OCI-LY1 (cell line): ENCODE results near the gene FANCD2OS.

Source experiments
- EZH2 ChIP-seq: fragments of 200-600 bp; sonication (generic), shearing (Covaris generic); IDR thresholded peaks from 2 replicates; pipeline ENCODE4 v1.8.0; 2017; ENCODE audit warnings: borderline replicate concordance, mixed run types, mild to moderate bottlenecking, antibody characterized with exemption, low read length, moderate library complexity, mixed read lengths
- TF ChIP-seq, protein P1 (sequence below): fragments of 200-600 bp; sonication (generic), shearing (Covaris generic); IDR thresholded peaks from 2 replicates; pipeline ENCODE4 v1.5.1; 2017; ENCODE audit warnings: mild to moderate bottlenecking, antibody characterized with exemption, low read length, moderate library complexity, mixed read lengths

DNA sequence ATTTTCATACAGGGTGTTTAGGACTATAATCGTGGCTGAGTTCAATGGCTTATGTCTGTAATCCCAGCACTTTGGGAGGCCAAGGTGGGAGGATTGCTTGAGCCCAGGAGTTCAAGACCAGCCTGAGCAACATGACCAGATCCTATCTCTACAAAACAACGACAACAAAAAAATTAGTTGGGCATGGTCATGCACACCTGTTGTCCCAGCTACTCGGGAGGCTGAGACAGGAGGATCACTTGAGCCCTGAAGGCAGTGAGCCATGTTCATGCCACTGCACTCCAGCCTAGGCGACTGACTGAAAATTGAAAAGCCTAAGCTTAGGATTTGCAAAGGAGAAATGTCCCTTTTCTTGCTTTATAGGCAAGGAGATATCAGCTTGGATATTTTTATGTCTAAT lies 8.9 kb upstream of the FANCD2OS start:
- TF ChIP-seq, protein P1, sequence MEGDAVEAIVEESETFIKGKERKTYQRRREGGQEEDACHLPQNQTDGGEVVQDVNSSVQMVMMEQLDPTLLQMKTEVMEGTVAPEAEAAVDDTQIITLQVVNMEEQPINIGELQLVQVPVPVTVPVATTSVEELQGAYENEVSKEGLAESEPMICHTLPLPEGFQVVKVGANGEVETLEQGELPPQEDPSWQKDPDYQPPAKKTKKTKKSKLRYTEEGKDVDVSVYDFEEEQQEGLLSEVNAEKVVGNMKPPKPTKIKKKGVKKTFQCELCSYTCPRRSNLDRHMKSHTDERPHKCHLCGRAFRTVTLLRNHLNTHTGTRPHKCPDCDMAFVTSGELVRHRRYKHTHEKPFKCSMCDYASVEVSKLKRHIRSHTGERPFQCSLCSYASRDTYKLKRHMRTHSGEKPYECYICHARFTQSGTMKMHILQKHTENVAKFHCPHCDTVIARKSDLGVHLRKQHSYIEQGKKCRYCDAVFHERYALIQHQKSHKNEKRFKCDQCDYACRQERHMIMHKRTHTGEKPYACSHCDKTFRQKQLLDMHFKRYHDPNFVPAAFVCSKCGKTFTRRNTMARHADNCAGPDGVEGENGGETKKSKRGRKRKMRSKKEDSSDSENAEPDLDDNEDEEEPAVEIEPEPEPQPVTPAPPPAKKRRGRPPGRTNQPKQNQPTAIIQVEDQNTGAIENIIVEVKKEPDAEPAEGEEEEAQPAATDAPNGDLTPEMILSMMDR = no peak
- TF ChIP-seq EZH2 = no peak
